OCI-LY1 (cell line): ENCODE data around the gene RPL15.

Experiments
- H2AFZ ChIP-seq: fragments of 200-600 bp; sonication (generic), shearing (Covaris generic); 2 replicates; pipeline ENCODE4 v1.6.0; 2014; ENCODE audit warnings: antibody characterized with exemption, mild to moderate bottlenecking, low read length
- H3F3A ChIP-seq: fragments of 200-600 bp; sonication (generic), shearing (Covaris generic); 2 replicates; pipeline ENCODE4 v1.6.0; 2014; ENCODE audit warnings: mild to moderate bottlenecking, antibody characterized with exemption, low read length, moderate library complexity; ENCODE audit not compliant: insufficient read depth
- H3K27ac ChIP-seq: fragments of 200-600 bp; sonication (generic); 2 replicates; pipeline ENCODE4 v1.5.1; 2014; ENCODE audit warnings: low read length, mixed run types, mild to moderate bottlenecking, low read depth; ENCODE audit not compliant: poor library complexity, severe bottlenecking
- H3K27me3 ChIP-seq: fragments of 200-600 bp; sonication (generic); 2 replicates; pipeline ENCODE4 v1.6.0; 2014; ENCODE audit warnings: antibody characterized with exemption, mild to moderate bottlenecking, low read length, moderate library complexity; ENCODE audit not compliant: insufficient read depth
- H3K36me3 ChIP-seq: fragments of 200-600 bp; sonication (generic); 2 replicates; pipeline ENCODE4 v1.6.1; 2014; ENCODE audit warnings: mild to moderate bottlenecking, antibody characterized with exemption, low read length, moderate library complexity, mixed read lengths; ENCODE audit not compliant: insufficient read depth
- H3K4me1 ChIP-seq: fragments of 200-600 bp; sonication (generic); 2 replicates; pipeline ENCODE4 v1.5.1; 2014; ENCODE audit warnings: mild to moderate bottlenecking, low read length, moderate library complexity; ENCODE audit not compliant: insufficient read depth, severe bottlenecking
- H3K4me2 ChIP-seq: fragments of 200-600 bp; sonication (generic), shearing (Covaris generic); 2 replicates; pipeline ENCODE4 v1.6.1; 2014; ENCODE audit warnings: low read length
- H3K4me3 ChIP-seq: fragments of 200-600 bp; sonication (generic); 2 replicates; pipeline ENCODE4 v1.5.1; 2014; ENCODE audit warnings: low read length, low read depth, mild to moderate bottlenecking, mixed read lengths; ENCODE audit not compliant: poor library complexity, severe bottlenecking
- H3K79me2 ChIP-seq: fragments of 200-600 bp; shearing (Covaris generic); 2 replicates; pipeline ENCODE4 v1.6.1; 2016; ENCODE audit warnings: mixed run types, low read length, mixed read lengths; ENCODE audit not compliant: insufficient read depth
- H3K9ac ChIP-seq: fragments of 200-600 bp; sonication (generic), shearing (Covaris generic); 2 replicates; pipeline ENCODE4 v1.6.1; 2014; ENCODE audit warnings: mild to moderate bottlenecking, low read length, mixed read lengths
- H3K9me2 ChIP-seq: fragments of 200-600 bp; sonication (generic), shearing (Covaris generic); 2 replicates; pipeline ENCODE4 v1.6.1; 2014; ENCODE audit warnings: low read depth, mild to moderate bottlenecking, low read length, mixed read lengths
- H3K9me3 ChIP-seq: fragments of 200-600 bp; shearing (Covaris generic); 2 replicates; pipeline ENCODE4 v1.6.1; 2014; ENCODE audit warnings: low read length, mixed read lengths
- H4K20me1 ChIP-seq: fragments of 200-600 bp; sonication (generic), shearing (Covaris generic); 2 replicates; pipeline ENCODE4 v1.6.0; 2016; ENCODE audit warnings: mild to moderate bottlenecking, low read length; ENCODE audit not compliant: insufficient read depth
- EZH2 ChIP-seq: fragments of 200-600 bp; sonication (generic), shearing (Covaris generic); IDR thresholded peaks from 2 replicates; pipeline ENCODE4 v1.8.0; 2017; ENCODE audit warnings: borderline replicate concordance, mixed run types, mild to moderate bottlenecking, antibody characterized with exemption, low read length, moderate library complexity, mixed read lengths
- TF ChIP-seq, protein P1 (sequence below): fragments of 200-600 bp; sonication (generic), shearing (Covaris generic); IDR thresholded peaks from 2 replicates; pipeline ENCODE4 v1.5.1; 2017; ENCODE audit warnings: mild to moderate bottlenecking, antibody characterized with exemption, low read length, moderate library complexity, mixed read lengths

The RPL15 gene

DNA sequence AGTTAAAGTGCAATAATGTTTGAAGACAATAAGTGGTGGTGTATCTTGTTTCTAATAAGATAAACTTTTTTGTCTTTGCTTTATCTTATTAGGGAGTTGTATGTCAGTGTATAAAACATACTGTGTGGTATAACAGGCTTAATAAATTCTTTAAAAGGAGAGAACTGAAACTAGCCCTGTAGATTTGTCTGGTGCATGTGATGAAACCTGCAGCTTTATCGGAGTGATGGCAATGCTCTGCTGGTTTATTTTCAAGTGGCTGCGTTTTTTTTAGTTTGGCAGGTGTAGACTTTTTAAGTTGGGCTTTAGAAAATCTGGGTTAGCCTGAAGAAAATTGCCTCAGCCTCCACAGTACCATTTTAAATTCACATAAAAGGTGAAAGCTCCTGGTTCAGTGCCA is 2.7 kb downstream of the RPL15 start:
- H3K9ac ChIP-seq, result no peak overlapping the region
- H3K27me3 ChIP-seq, result no peaks in the 10 kb centered on the region
- H3K79me2 ChIP-seq, result peaks cover 13% of the 10 kb centered on the region
- peaks cover 13% of the 10 kb centered on the region for H3F3A ChIP-seq
- H3K27ac ChIP-seq, result no peak overlapping the region
- peaks cover 26% of the 10 kb centered on the region for H3K4me1 ChIP-seq
- no peak overlapping the region for H2AFZ ChIP-seq
- no peaks in the 10 kb centered on the region for H3K9me3 ChIP-seq
- TF ChIP-seq, protein P1, sequence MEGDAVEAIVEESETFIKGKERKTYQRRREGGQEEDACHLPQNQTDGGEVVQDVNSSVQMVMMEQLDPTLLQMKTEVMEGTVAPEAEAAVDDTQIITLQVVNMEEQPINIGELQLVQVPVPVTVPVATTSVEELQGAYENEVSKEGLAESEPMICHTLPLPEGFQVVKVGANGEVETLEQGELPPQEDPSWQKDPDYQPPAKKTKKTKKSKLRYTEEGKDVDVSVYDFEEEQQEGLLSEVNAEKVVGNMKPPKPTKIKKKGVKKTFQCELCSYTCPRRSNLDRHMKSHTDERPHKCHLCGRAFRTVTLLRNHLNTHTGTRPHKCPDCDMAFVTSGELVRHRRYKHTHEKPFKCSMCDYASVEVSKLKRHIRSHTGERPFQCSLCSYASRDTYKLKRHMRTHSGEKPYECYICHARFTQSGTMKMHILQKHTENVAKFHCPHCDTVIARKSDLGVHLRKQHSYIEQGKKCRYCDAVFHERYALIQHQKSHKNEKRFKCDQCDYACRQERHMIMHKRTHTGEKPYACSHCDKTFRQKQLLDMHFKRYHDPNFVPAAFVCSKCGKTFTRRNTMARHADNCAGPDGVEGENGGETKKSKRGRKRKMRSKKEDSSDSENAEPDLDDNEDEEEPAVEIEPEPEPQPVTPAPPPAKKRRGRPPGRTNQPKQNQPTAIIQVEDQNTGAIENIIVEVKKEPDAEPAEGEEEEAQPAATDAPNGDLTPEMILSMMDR, result no peak
- no peak for TF ChIP-seq EZH2
- no peaks in the 10 kb centered on the region for H3K9me2 ChIP-seq
- peaks cover 46% of the 10 kb centered on the region for H3K36me3 ChIP-seq
- no peaks in the 10 kb centered on the region for H4K20me1 ChIP-seq
- H3K4me2 ChIP-seq, result peak overlapping the region; percentile 25; the same call in 1 of the 2 replicates
- no peak overlapping the region for H3K4me3 ChIP-seq

DNA sequence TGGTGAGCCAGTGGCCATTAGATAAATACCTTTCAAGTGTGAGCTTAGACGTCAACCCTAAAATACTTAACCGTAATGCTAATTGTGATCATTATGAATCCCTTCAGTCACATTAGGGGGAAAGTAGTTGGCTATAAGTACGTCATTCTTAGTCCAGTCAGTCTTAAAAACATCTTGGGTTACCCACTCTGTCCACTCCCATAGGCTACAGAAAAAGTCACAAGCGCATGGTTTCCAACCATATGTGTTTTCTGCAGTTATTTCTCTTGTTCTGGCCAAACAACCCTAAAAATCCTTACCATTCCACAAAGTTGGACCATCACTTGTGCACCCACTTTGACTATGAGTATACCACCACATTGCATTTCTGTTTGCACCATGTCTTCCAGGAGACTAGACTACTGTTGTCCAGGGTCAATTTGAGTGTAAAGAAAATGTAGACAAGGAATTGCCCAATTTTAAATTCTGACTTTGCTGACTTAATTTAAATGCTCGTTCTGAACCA is 3.3 kb downstream of the RPL15 start:
- Histone ChIP-seq H3K9me3 (no peaks in the 10 kb centered on the region), H3K27me3 (no peaks in the 10 kb centered on the region), H3K4me1 (peaks cover 26% of the 10 kb centered on the region), H4K20me1 (no peaks in the 10 kb centered on the region), H3K9ac (no peak overlapping the region), H3K79me2 (peaks cover 13% of the 10 kb centered on the region), H3F3A (peaks cover 13% of the 10 kb centered on the region), H3K9me2 (no peaks in the 10 kb centered on the region), H3K4me3 (no peak overlapping the region), H2AFZ (no peak overlapping the region), H3K27ac (no peak overlapping the region), H3K4me2 (peak overlapping the region; percentile 25; the same call in 1 of the 2 replicates), H3K36me3 (peaks cover 46% of the 10 kb centered on the region)
- TF ChIP-seq EZH2, result no peak
- TF ChIP-seq, protein P1, result no peak

DNA sequence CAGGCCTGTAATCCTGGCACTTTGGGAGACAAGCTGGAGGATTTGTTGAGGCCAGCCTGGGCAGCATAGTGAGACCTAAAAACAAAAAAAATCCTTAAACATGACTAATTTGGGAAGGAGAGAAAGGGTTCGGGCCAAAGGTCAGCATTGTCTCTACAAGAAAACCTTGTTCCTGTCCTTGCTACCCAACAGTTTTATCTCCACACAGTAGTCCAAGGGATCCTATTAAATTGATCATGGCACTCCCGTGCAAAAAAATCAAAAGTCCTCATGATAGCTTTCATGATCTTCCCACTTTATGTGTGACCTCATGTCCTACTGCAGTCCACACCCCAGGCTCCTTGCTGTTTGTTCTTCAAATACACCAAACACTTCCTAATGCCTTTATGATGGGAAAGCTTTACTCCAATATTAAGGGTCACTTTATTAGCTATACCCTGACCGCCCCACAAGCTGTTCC is 4.2 kb downstream of the RPL15 start:
- no peaks in the 10 kb centered on the region for H3K27me3 ChIP-seq
- H2AFZ ChIP-seq, result no peak overlapping the region
- H3K36me3 ChIP-seq, result peaks cover 46% of the 10 kb centered on the region
- H3K79me2 ChIP-seq, result peaks cover 13% of the 10 kb centered on the region
- H3K4me3 ChIP-seq, result no peak overlapping the region
- H3K9me3 ChIP-seq, result no peaks in the 10 kb centered on the region
- no peaks in the 10 kb centered on the region for H3K9me2 ChIP-seq
- peaks cover 13% of the 10 kb centered on the region for H3F3A ChIP-seq
- no peaks in the 10 kb centered on the region for H4K20me1 ChIP-seq
- no peak for TF ChIP-seq EZH2
- TF ChIP-seq, protein P1, result no peak
- H3K27ac ChIP-seq, result no peak overlapping the region
- peaks cover 19% of the 10 kb centered on the region for H3K4me1 ChIP-seq
- H3K9ac ChIP-seq, result no peak overlapping the region
- no peak overlapping the region for H3K4me2 ChIP-seq
